ENCODE results near the gene WDR90.

DNA sequence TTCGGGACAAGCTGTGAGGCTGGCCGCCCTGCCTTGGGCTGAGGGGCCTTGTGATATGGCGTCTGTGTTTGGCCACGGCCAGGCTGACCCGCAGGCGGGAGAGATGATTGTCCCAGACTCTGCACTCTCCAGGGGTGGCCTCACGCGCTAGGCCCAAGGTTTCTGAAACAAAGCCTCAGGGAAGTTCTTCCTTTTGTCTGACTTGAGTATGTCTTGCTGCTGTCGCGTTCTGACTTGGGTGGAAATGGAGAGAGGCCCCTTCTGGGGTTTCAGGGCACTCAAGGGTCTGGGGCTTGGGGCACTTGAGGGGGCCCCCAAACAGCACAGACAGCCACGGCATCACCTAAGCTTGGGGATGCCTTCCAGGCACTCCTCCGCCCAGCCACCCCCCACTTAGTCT lies 61.9 kb downstream of the WDR90 start:
- TF ChIP-seq, protein P1, sequence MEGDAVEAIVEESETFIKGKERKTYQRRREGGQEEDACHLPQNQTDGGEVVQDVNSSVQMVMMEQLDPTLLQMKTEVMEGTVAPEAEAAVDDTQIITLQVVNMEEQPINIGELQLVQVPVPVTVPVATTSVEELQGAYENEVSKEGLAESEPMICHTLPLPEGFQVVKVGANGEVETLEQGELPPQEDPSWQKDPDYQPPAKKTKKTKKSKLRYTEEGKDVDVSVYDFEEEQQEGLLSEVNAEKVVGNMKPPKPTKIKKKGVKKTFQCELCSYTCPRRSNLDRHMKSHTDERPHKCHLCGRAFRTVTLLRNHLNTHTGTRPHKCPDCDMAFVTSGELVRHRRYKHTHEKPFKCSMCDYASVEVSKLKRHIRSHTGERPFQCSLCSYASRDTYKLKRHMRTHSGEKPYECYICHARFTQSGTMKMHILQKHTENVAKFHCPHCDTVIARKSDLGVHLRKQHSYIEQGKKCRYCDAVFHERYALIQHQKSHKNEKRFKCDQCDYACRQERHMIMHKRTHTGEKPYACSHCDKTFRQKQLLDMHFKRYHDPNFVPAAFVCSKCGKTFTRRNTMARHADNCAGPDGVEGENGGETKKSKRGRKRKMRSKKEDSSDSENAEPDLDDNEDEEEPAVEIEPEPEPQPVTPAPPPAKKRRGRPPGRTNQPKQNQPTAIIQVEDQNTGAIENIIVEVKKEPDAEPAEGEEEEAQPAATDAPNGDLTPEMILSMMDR (conservative IDR thresholded peaks at IDR 0.05): no peak
- no peak for TF ChIP-seq EZH2 (IDR thresholded peaks at IDR 0.05; ENCODE audit: low read depth)
